ENCODE measurements around the gene GPRC5C. TPM values are rescaled to one million over a fixed set of nuclear protein-coding genes. Genes with fewer than 3 reads are reported as not detected.
A peak's percentile ranks its signal among the peaks of the same experiment; 100 is the strongest.

GPRC5C gene
- total RNA-seq, 4 donors from 2014 or later: 41.6 to 96.4 (median 55.1) TPM

GRCh38 chr17:74387365-74388218, 44.3 kb upstream of the GPRC5C start:
- DNase-seq (ENCODE audit: low spot score in 2 of 2): no peak
- Histone ChIP-seq H3K4me1 (no peaks in the 10 kb centered on the region), H3K9me3 (peaks cover 0 to 4% (median 0%) of the 10 kb centered on the region in 4 donors), H3K27ac (peak overlapping the region in 1 of 4 donors; percentile 47), H3K27me3 (no peaks in the 10 kb centered on the region), H3K4me3 (no peak overlapping the region), H3K36me3 (no peaks in the 10 kb centered on the region)
- TF ChIP-seq POLR2A (IDR thresholded peaks at IDR 0.05): no peak
- no peak for TF ChIP-seq CTCF (IDR thresholded peaks at IDR 0.05)
- TF ChIP-seq EP300 (IDR thresholded peaks at IDR 0.05): no peak
- WGBS, 2 donors: 63 to 66% methylated on average over 17 of the region's 17 CpGs

DNA sequence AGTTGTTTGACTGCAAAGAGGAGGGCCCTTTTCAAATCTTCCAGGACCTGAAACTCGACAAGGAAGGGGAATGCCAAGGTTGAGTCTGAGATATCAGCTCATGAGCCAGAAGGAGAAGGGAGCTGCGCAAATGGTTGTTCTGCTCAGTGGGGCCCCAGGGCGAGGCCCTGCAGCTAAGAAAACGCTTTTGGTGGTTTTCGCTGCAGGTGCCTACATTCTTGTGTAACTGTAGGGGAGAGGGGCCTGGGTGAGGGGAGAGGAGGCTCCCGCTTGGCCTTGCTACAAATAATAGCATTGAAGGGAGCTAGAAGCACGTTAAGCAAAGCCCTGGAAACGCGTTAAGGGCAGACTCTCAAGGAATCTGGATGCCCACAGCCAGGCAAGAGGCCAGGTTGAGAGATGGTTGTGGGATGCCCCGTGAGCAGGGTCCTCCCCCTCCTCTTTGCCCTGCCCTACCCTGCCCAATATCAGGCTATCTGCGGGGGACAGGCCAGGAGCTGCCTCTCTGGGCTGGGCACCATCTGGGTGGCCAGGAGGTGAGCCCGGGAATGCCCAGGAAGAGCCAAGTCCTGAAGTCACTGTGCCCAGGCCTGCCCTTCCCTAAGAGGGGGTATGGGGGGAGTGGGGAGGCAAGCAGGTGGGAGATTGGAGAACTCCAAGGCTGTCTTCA, 42.7 kb upstream of the GPRC5C start:
- Histone ChIP-seq H3K4me3 (no peak overlapping the region), H3K36me3 (no peaks in the 10 kb centered on the region), H3K27me3 (no peaks in the 10 kb centered on the region), H3K9me3 (peaks cover 0 to 4% (median 0%) of the 10 kb centered on the region in 4 donors), H3K27ac (no peak overlapping the region), H3K4me1 (no peaks in the 10 kb centered on the region)
- DNase-seq (ENCODE audit: low spot score in 2 of 2): no peak
- TF ChIP-seq EP300 (IDR thresholded peaks at IDR 0.05) (no peak), CTCF (IDR thresholded peaks at IDR 0.05) (no peak), POLR2A (IDR thresholded peaks at IDR 0.05) (no peak)
- 76 to 80% methylated on average over 11 to 12 of the region's 12 CpGs for WGBS, 2 donors

- no peak for DNase-seq (ENCODE audit: low spot score in 2 of 2)
- no peaks in the 10 kb centered on the region for H3K27me3 ChIP-seq
- no peak overlapping the region for H3K27ac ChIP-seq
- H3K4me1 ChIP-seq: no peaks in the 10 kb centered on the region
- H3K36me3 ChIP-seq: no peaks in the 10 kb centered on the region
- peaks cover 0 to 4% (median 0%) of the 10 kb centered on the region in 4 donors for H3K9me3 ChIP-seq
- TF ChIP-seq EP300 (IDR thresholded peaks at IDR 0.05) (no peak), POLR2A (IDR thresholded peaks at IDR 0.05) (no peak), CTCF (IDR thresholded peaks at IDR 0.05) (no peak)
- 85 to 87% methylated on average over 2 of the region's 2 CpGs for WGBS, 2 donors
- no peak overlapping the region for H3K4me3 ChIP-seq
Measured at GRCh38 chr17:74389937-74390679, 41.8 kb upstream of the GPRC5C start.

GRCh38 chr17:74390680-74391653, 40.9 kb upstream of the GPRC5C start:
- Histone ChIP-seq H3K27ac (no peak overlapping the region), H3K9me3 (peaks cover 0 to 4% (median 0%) of the 10 kb centered on the region in 4 donors), H3K4me3 (no peak overlapping the region), H3K27me3 (no peaks in the 10 kb centered on the region), H3K4me1 (no peaks in the 10 kb centered on the region), H3K36me3 (no peaks in the 10 kb centered on the region)
- 85 to 86% methylated on average over 11 of the region's 11 CpGs for WGBS, 2 donors
- TF ChIP-seq CTCF (IDR thresholded peaks at IDR 0.05): no peak
- TF ChIP-seq POLR2A (IDR thresholded peaks at IDR 0.05): no peak
- TF ChIP-seq EP300 (IDR thresholded peaks at IDR 0.05): no peak
- DNase-seq (ENCODE audit: low spot score in 2 of 2): no peak
